Stimulated activated CD8-positive, alpha-beta memory T cell treated with anti-CD3 and anti-CD28 coated beads, Interleukin-2, amount 100 ng/mL, for 1 hour (primary cell): ENCODE data around the gene CDK16.

Source experiments
- DNase-seq, 2 donors: peaks; one replicate each; pipeline ENCODE4 v3.0.0-alpha.2; 2020; ENCODE audit warnings: low read depth in 2 of 2

Gene CDK16

DNA sequence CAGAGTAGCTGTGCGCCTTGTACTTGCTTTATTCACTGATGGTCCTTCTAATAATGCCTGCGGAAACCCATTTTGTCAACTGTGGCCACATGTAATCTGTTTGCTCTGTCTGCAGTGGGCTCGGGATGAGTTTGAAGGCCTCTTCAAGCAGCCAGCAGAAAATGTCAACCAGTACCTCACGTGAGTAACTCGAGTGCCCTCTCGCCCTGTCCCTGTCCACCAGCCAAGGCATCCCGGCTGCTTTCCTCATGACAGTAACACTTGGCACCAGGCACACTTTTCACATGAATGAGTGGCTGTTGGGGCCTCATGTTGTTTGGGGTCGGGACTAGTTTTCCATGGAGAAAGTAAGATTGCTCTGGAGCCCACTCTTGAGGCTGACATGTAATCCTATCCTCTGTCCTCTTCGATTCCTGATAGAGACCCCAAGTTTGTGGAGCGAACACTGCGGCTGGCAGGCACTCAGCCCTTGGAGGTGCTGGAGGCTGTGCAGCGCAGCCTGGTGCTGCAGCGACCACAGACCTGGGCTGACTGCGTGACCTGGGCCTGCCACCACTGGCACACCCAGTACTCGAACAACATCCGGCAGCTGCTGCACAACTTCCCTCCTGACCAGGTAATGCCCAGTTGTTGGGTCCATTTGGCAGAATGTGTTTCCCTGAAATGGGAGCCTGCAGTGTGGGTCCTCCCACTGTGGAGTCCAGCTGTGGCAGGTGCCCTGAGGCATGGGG is 8.8 kb upstream of the CDK16 start:
- no peak for DNase-seq

- DNase-seq, result no peak
Observed at GRCh38 chrX:47210661-47211425, 7.6 kb upstream of the CDK16 start.

DNA sequence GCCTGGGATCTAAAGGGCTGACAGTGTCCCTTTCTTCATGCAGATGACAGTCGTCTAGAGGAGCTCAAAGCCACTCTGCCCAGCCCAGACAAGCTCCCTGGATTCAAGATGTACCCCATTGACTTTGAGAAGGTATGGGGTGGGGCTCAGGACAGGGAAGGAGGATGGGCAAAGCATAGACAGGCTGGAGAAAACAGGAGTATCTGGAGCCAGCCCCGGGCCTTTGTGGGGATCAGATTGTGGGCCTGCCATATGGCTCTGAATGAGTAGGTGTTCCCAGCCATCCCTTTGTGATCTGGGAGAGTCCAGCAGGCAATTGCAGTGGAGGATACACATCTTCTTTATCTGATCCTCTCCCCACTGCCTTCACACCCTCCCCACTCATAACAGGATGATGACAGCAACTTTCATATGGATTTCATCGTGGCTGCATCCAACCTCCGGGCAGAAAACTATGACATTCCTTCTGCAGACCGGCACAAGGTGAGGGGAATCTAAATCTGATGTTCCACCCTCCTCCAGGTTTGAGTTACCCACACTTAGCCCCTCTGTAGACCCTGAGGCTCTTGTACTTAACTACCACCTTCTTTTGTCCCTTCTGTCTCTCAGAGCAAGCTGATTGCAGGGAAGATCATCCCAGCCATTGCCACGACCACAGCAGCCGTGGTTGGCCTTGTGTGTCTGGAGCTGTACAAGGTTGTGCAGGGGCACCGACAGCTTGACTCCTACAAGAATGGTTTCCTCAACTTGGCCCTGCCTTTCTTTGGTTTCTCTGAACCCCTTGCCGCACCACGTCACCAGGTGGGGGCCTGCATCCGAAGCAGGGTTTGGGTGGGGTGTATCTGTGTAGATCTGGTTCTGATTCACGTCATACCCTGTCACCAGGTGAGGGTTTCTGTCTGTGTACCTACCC is 5.8 kb upstream of the CDK16 start:
- no peak for DNase-seq

DNA sequence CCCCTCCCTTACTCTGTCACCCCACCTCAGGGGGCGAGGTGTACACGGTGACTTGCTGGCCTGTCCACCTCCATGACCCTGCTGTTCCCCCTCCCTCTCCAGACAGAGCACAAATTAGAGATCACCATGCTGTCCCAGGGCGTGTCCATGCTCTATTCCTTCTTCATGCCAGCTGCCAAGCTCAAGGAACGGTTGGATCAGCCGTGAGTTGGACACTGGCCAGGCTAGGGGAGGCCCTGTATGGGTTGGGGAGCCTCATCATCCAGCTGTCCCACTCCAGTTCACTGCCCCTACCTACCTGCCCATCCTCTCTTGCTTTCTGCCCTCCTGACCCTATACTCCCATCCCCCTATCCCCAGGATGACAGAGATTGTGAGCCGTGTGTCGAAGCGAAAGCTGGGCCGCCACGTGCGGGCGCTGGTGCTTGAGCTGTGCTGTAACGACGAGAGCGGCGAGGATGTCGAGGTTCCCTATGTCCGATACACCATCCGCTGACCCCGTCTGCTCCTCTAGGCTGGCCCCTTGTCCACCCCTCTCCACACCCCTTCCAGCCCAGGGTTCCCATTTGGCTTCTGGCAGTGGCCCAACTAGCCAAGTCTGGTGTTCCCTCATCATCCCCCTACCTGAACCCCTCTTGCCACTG is 3.9 kb upstream of the CDK16 start:
- no peak for DNase-seq

GRCh38 chrX:47215291-47215900 is 3.1 kb upstream of the CDK16 start:
- no peak for DNase-seq

DNA sequence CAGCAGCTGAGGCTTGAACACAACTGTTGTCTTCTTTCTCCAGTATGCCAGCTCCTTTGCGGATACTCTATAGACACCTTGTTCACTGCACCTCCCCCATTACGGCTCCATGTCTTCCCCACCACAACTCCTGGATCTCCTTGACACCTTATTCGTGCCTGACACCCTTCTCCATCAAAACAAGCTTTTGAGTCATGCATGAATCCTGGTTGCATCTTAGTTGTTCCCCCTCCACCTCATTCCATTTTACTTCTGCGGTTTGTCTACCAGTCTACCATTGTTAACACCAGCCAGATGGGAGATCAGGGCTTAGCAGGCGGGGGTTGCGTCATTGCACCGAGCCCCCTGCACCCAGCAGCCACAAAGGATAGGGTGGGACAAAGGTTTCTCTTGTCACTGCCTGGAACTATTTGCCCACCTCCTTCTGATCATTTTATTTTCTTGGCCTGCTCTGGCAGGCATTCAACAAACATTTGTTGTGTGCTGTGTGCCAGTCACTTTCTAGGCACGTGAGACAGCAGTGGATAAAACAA is 2.0 kb upstream of the CDK16 start:
- DNase-seq, result no peak

- DNase-seq, result no peak
Observed at GRCh38 chrX:47217121-47217851, 1.2 kb upstream of the CDK16 start.

- DNase-seq, result peak; percentile 89 to 91
Observed at GRCh38 chrX:47217852-47218279, 615 bp upstream of the CDK16 start.

DNA sequence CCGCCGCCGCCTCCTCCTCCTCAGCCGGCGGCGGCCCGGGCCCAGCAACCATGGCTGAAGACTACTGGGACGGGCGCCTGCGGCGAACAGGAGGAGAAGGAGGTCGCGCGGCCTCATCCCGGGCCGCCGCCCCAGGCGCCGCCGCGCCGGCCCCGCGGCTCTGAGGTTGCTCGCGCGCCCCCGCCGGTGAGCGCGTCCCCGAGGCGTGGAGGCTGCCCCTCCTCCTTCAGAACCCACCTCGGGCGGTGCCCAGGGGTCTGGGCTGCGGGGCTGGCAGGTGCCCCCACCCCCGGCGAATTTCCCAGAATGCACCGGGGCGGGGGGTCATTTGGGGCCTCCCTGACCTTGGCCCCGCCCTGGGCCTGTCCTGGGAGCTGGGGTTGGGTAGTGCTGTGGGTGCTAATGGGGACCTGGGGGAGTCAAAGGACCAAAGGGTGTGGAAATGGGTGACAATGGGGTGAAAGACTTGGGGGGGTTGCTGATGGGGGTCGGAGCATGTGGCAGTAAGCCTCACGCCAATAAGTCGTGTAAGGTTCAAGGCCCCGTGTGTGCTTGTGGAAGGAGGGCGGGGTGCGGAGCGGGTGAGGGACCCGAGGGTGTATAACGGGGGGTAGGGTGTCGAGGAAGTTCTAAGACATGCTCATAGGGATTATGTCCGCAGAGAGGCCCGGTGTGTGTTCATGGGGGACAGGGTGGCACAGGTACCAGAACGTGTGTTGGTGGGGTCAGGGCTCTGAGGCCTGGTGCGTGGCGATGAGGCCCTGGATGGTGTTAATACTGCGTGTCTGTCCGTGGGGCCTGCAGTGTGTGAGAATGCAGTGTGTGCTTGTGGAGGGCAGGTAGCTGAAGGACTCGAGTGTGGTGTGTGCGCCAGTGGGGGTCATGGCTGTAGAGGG is 687 bp downstream of the CDK16 start:
- DNase-seq, result no peak

- DNase-seq, result no peak
Observed at GRCh38 chrX:47221756-47222155, 3.3 kb downstream of the CDK16 start.

GRCh38 chrX:47222751-47223350 is 4.4 kb downstream of the CDK16 start:
- DNase-seq, result no peak

GRCh38 chrX:47223476-47224250 is 5.2 kb downstream of the CDK16 start:
- no peak for DNase-seq

GRCh38 chrX:47224266-47224895 is 5.9 kb downstream of the CDK16 start:
- no peak for DNase-seq

GRCh38 chrX:47224896-47225290 is 6.4 kb downstream of the CDK16 start:
- DNase-seq, result no peak

DNA sequence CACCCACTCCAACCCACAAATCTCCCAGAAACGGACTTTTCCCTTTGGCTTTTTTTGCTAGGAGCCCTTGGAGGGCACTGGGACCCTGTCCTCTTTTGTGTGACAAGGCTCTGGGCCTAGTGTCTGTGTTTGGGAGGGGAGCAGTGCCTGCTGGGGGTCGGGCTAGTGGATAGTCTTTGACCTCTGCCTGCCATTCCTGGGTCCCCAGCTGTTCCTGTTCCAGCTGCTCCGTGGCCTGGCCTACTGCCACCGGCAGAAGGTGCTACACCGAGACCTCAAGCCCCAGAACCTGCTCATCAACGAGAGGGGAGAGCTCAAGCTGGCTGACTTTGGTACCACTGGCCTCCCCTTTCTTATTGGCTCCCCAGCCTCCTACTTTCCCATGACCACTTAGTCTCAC is 7.6 kb downstream of the CDK16 start:
- DNase-seq, result no peak

- no peak for DNase-seq
Observed at GRCh38 chrX:47226531-47227333, 8.3 kb downstream of the CDK16 start.

DNA sequence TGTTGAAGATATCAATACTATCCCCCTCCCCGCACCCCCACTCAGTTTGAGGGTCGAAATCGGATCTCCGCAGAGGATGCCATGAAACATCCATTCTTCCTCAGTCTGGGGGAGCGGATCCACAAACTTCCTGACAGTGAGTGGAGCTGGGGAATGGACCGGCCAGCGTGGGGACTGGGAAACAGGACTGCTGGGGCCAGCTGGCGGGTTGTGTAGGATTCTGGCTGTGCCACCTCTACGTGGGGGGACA is 8.8 kb downstream of the CDK16 start:
- no peak for DNase-seq
